PC-3 (cell line): ENCODE data around the gene PLOD1. TPM values are rescaled to one million over a fixed set of nuclear protein-coding genes. Genes with fewer than 3 reads are reported as not detected.
"Not testable (repeated sequence)": the region's sequence is repeated elsewhere in the genome, so short reads cannot be mapped to it uniquely, and the experiment has no call there.

Experiments used
- ATAC-seq: fragments of 200-7000 bp; cut with Tn5 transposase; 2 replicates; pipeline ENCODE4 v1.9.1; 2020; ENCODE audit warnings: mild to moderate bottlenecking, moderate library complexity
- BruUV-seq: library from RNA; stranded (reverse); fragments of 400-500 nt; replicated peaks from 2 replicates; lab custom pipeline; 2021; lab: Mats Ljungman, UMichigan
- CTCF ChIA-PET: fragments of 300-600 bp; sonication (Branson Sonifier 250); formaldehyde crosslinking; loops from one replicate; lab custom pipeline; 2022; ENCODE audit warnings: antibody characterized with exemption; lab: Charles Lee
- POLR2A ChIA-PET: fragments of 300-600 bp; sonication (Branson Sonifier 250); formaldehyde crosslinking; loops from one replicate; lab custom pipeline; 2022; ENCODE audit warnings: antibody characterized with exemption; ENCODE audit not compliant: unreplicated experiment; lab: Charles Lee
- DNase-seq: peaks from one replicate; pipeline ENCODE4 v3.0.0-alpha.2; 2015
- H2AFZ ChIP-seq: fragments of 300-600 bp; sonication (generic); 2 replicates; pipeline ENCODE4 v1.6.0; 2016; ENCODE audit warnings: antibody characterized with exemption, low read length
- H3F3A ChIP-seq: fragments of 300-600 bp; sonication (generic); one replicate; pipeline ENCODE4 v1.6.0; 2017; ENCODE audit warnings: antibody characterized with exemption, low read length, control low read depth, mild to moderate bottlenecking; ENCODE audit not compliant: unreplicated experiment
- H3K27ac ChIP-seq: fragments of 300-600 bp; sonication (generic); 2 replicates; pipeline ENCODE4 v1.5.1; 2016; ENCODE audit warnings: mild to moderate bottlenecking, low read length
- H3K27me3 ChIP-seq: fragments of 300-600 bp; sonication (generic); 2 replicates; pipeline ENCODE4 v1.6.1; 2016; ENCODE audit warnings: low read length, mixed read lengths
- H3K36me3 ChIP-seq: fragments of 300-600 bp; sonication (generic); 2 replicates; pipeline ENCODE4 v1.6.1; 2016; ENCODE audit warnings: low read depth, mixed run types, low read length, mixed read lengths
- H3K4me1 ChIP-seq: fragments of 300-600 bp; sonication (generic); 2 replicates; pipeline ENCODE4 v1.5.1; 2016; ENCODE audit warnings: low read length; ENCODE audit not compliant: insufficient read depth
- H3K4me2 ChIP-seq: fragments of 300-600 bp; sonication (generic); 2 replicates; pipeline ENCODE4 v1.6.0; 2016; ENCODE audit warnings: low read length
- H3K4me3 ChIP-seq: fragments of 300-600 bp; sonication (generic); 2 replicates; pipeline ENCODE4 v1.5.1; 2016; ENCODE audit warnings: mild to moderate bottlenecking, low read length, mixed read lengths
- H3K79me2 ChIP-seq: fragments of 300-600 bp; sonication (generic); 2 replicates; pipeline ENCODE4 v1.6.1; 2017; ENCODE audit warnings: low read length, mixed read lengths
- H3K9ac ChIP-seq: fragments of 300-600 bp; sonication (generic); 2 replicates; pipeline ENCODE4 v1.6.0; 2016; ENCODE audit warnings: mild to moderate bottlenecking, low read length
- H3K9me2 ChIP-seq: fragments of 300-600 bp; sonication (generic); replicated peaks from 2 replicates; pipeline ENCODE4 v1.6.1; 2016; ENCODE audit warnings: mixed run types, low read length, mixed read lengths
- H3K9me3 ChIP-seq: fragments of 300-600 bp; sonication (generic); 2 replicates; pipeline ENCODE4 v1.6.1; 2016; ENCODE audit warnings: low read length, mixed read lengths
- H4K20me1 ChIP-seq: fragments of 300-600 bp; sonication (generic); 2 replicates; pipeline ENCODE4 v1.6.1; 2016; ENCODE audit warnings: low read length, mixed read lengths
- EZH2 ChIP-seq: fragments of 300-600 bp; sonication (generic); IDR thresholded peaks from one replicate; pipeline ENCODE4 v1.6.1; 2017; ENCODE audit warnings: antibody characterized with exemption, mild to moderate bottlenecking, low read length; ENCODE audit not compliant: unreplicated experiment
- EZH2phosphoT487 ChIP-seq: fragments of 300-600 bp; sonication (generic); IDR thresholded peaks from 2 replicates; pipeline ENCODE4 v1.6.1; 2018; ENCODE audit warnings: mild to moderate bottlenecking, antibody characterized with exemption, low read length, borderline replicate concordance
- intact Hi-C: fragments of 100-400 bp; cut with micrococcal nuclease; formaldehyde crosslinking; loops from 2 replicates; pipeline ENCODE4 v1.9.0; 2023
- total RNA-seq: library from RNA; depleted of rRNA; stranded (reverse); fragments of >200 nt; gene quantifications from 2 replicates; pipeline ENCODE4 v1.2.3, GENCODE V29; 2014
- TF ChIP-seq, protein P1 (sequence below): fragments of 300-600 bp; sonication (generic); conservative IDR thresholded peaks from 2 replicates; pipeline ENCODE4 v1.5.1; 2017; ENCODE audit warnings: antibody characterized with exemption, low read depth, mild to moderate bottlenecking, low read length

The PLOD1 gene
- total RNA-seq, 1 experiment from 2014 or later, result 179 TPM

DNA sequence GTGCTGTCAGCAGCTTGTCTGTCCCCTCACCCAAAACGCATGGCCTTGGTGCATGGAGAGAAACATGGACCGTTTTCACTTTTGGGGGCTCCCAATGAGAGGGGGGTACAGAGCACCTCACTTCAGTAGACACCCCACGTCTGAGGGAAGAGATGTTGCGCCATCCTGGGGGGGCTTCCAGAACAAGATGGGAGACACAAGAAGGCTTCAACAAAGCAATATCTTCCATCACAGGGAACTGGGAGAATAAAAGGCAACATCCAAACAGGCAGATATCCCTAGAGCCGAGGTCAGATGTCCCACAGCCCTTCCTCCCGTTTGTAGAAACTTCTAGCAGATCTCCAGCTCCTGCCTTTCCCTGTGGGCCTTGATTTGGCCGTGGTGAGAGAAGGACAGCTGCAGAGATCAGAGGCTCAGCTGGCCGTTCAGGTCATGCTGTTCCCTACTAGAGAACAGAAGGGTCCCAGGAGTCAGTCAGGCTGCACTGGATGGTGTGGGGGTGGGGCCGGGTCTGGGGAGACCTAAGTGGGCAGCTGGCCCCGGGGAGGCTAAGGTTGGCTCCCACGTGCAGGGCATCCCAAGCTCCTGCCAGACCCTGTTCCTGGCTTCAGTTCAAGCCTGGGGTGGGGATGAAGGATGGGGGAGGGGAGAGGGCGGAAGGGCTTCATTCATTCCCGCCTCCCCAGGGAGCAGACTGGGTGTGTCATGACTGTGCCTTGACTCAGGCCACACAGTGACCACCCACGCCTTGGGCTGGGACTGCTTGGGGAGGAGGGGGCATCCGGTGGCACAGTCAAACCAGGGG lies 4.4 kb downstream of the PLOD1 start:
- no peaks in the 10 kb centered on the region for H3F3A ChIP-seq
- H3K9ac ChIP-seq, result no peak overlapping the region
- H3K4me2 ChIP-seq, result peak overlapping the region; percentile 40
- no peak overlapping the region for H2AFZ ChIP-seq
- peak overlapping the region; percentile 7; the same call in 1 of the 2 replicates for H3K4me3 ChIP-seq
- no peaks in the 10 kb centered on the region for H3K27me3 ChIP-seq
- H3K9me2 ChIP-seq, result no peaks in the 10 kb centered on the region
- H4K20me1 ChIP-seq, result no peaks in the 10 kb centered on the region
- POLR2A ChIA-PET, result no interaction called here
- no peaks in the 10 kb centered on the region for H3K9me3 ChIP-seq
- intact Hi-C loops, result loop anchor here (5.0 kb wide), 1 partner anchor 38 kb away; no protein-coding TSS in a partner anchor
- ATAC-seq, result peak; percentile 47
- no TSS peak for BruUV-seq
- H3K4me1 ChIP-seq, result peaks cover 22% of the 10 kb centered on the region
- H3K79me2 ChIP-seq, result peaks cover 65% of the 10 kb centered on the region
- peak overlapping the region; percentile 40; the same call in 1 of the 2 replicates for H3K27ac ChIP-seq
- peaks cover 5% of the 10 kb centered on the region; the same call in 1 of the 2 replicates for H3K36me3 ChIP-seq
- CTCF ChIA-PET, result no interaction called here
- DNase-seq, result peak; percentile 52
- TF ChIP-seq EZH2 (no peak), EZH2phosphoT487 (no peak)
- TF ChIP-seq, protein P1, sequence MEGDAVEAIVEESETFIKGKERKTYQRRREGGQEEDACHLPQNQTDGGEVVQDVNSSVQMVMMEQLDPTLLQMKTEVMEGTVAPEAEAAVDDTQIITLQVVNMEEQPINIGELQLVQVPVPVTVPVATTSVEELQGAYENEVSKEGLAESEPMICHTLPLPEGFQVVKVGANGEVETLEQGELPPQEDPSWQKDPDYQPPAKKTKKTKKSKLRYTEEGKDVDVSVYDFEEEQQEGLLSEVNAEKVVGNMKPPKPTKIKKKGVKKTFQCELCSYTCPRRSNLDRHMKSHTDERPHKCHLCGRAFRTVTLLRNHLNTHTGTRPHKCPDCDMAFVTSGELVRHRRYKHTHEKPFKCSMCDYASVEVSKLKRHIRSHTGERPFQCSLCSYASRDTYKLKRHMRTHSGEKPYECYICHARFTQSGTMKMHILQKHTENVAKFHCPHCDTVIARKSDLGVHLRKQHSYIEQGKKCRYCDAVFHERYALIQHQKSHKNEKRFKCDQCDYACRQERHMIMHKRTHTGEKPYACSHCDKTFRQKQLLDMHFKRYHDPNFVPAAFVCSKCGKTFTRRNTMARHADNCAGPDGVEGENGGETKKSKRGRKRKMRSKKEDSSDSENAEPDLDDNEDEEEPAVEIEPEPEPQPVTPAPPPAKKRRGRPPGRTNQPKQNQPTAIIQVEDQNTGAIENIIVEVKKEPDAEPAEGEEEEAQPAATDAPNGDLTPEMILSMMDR, result no peak

DNA sequence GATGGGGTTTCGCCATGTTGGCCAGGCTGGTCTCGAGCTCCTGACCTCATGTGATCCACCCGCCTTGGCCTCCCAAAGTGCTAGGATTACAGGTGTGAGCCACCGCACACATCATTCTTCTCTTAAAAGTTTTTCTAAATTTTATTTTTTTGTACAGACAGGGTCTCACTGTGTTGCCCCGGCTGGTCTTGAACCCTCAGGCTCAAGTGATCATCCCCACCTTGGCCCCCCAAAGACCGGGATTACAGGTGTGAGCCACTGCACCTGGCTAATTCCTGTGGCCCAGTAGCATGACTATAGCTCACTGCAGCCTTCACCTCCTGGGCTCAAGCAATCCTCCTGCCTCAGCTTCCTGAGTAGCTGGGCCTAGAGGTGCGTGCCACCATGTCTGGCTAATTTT lies 5.3 kb downstream of the PLOD1 start:
- H3F3A ChIP-seq, H3K9me3 ChIP-seq, CTCF ChIA-PET, H3K4me3 ChIP-seq, H3K9ac ChIP-seq, DNase-seq, H3K27me3 ChIP-seq, H3K9me2 ChIP-seq, POLR2A ChIA-PET, H4K20me1 ChIP-seq, H2AFZ ChIP-seq, ATAC-seq, H3K27ac ChIP-seq, H3K4me2 ChIP-seq, BruUV-seq, H3K36me3 ChIP-seq: not testable (repeated sequence)
- Histone ChIP-seq H3K4me1 (peaks cover 18% of the 10 kb centered on the region), H3K79me2 (peaks cover 63% of the 10 kb centered on the region)
- intact Hi-C loops, result loop anchor here (5.0 kb wide), 1 partner anchor 38 kb away; no protein-coding TSS in a partner anchor

DNA sequence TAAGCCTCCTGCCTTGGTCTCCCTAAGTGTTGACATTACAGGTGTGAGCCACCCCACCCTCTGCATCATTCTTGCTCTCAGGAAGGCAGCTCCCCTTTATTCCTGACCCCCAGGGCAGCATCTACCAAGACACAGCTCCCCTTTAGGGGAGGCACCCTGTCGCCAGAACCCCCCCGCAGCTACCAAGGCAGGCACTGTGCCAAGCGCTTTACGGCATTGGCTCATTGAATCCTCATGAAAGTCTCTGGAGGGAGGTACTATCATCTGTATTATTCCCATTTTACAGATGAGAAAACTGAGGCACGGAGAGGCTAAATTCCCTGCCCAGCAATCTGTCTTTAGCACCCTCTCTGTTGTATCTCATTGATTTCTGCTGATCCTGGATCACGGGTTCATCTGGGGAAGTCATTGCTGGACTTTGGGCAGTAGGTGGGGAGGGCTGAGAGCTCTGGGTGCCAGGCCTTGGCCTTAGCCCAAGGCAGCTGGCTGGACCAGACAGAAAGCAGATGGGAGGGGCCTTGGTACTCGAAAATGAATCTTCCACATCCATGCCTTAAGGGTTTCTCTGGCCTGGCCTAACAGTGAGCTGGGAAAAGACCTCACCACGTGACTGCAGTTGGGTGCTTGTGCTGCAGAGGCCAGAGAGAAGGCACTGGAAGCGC lies 5.9 kb downstream of the PLOD1 start:
- ChIA-PET CTCF (interaction anchor here (0.6 kb wide), 1 partner anchor 19 kb away, joined by 3 read pairs; no protein-coding TSS in a partner anchor), POLR2A (no interaction called here)
- Histone ChIP-seq H3K27ac (no peak overlapping the region), H3K4me1 (peaks cover 14% of the 10 kb centered on the region), H3K4me2 (no peak overlapping the region), H3K9me2 (no peaks in the 10 kb centered on the region), H3K4me3 (no peak overlapping the region), H3K27me3 (no peaks in the 10 kb centered on the region), H4K20me1 (no peaks in the 10 kb centered on the region), H3K9ac (no peak overlapping the region), H2AFZ (no peak overlapping the region), H3F3A (no peaks in the 10 kb centered on the region), H3K36me3 (peaks cover 5% of the 10 kb centered on the region; the same call in 1 of the 2 replicates), H3K9me3 (no peaks in the 10 kb centered on the region), H3K79me2 (peaks cover 57% of the 10 kb centered on the region)
- ATAC-seq (no peak), DNase-seq (no peak)
- TF ChIP-seq, protein P1, result no peak
- TF ChIP-seq EZH2phosphoT487 (no peak), EZH2 (no peak)
- no TSS peak for BruUV-seq
- intact Hi-C loops, result no loop called here
